Cardiac muscle cell (in vitro differentiated cells and primary cell): Measurements from ENCODE around the gene ZMYND15. TPM values are rescaled to one million over a fixed set of nuclear protein-coding genes. Genes with fewer than 3 reads are reported as not detected.
A peak's percentile ranks its signal among the peaks of the same experiment; 100 is the strongest.

Source experiments
- DNase-seq, 2 donors: peaks; one replicate each; pipeline versions ENCODE4 v3.0.0 to v3.0.0-alpha.2; 2010 to 2017; ENCODE audit warnings: low read depth in 1 of 2, low spot score in 1 of 2
- H3K27ac ChIP-seq: fragments of 200-600 bp; sonication (generic); 2 replicates; pipeline ENCODE4 v1.5.1; 2016
- H3K27me3 ChIP-seq: fragments of 200-600 bp; sonication (generic); 2 replicates; pipeline ENCODE4 v1.6.0; 2016; ENCODE audit warnings: control low read depth
- H3K36me3 ChIP-seq: fragments of 200-600 bp; sonication (generic); 2 replicates; pipeline ENCODE4 v1.5.1; 2016; ENCODE audit warnings: control low read depth
- H3K4me1 ChIP-seq: fragments of 200-600 bp; sonication (generic); 2 replicates; pipeline ENCODE4 v1.8.1; 2017; ENCODE audit warnings: low read depth, mild to moderate bottlenecking, mixed run types
- H3K4me3 ChIP-seq: fragments of 200-600 bp; sonication (generic); 2 replicates; pipeline ENCODE4 v1.5.1; 2016; ENCODE audit warnings: mild to moderate bottlenecking
- H3K9me3 ChIP-seq: fragments of 200-600 bp; sonication (generic); 2 replicates; pipeline ENCODE4 v1.5.1; 2017; ENCODE audit warnings: low read depth, mild to moderate bottlenecking, control low read depth
- CTCF ChIP-seq: IDR thresholded peaks from 2 replicates; pipeline ENCODE4 v1.5.1; 2012; ENCODE audit warnings: low read depth, mild to moderate bottlenecking, low read length
- polyA plus RNA-seq: library from polyadenylated mRNA; unstranded; fragments of >200 nt; fragmentation: Nextera tagmentation; extraction: Ambion mirVana; gene quantifications from 2 replicates; pipeline ENCODE4 v1.2.1, GENCODE V29; 2016
- total RNA-seq: library from RNA; depleted of rRNA; stranded (reverse); fragments of >200 nt; gene quantifications from 2 replicates; pipeline ENCODE4 v1.2.3, GENCODE V29; 2016

ZMYND15 gene
- total and polyA plus RNA-seq, 2 experiments from 2014 or later: not detected

- H3K4me3 ChIP-seq: no peak overlapping the region
- DNase-seq: no peak
- TF ChIP-seq CTCF: no peak
- no peak overlapping the region for H3K27ac ChIP-seq
- peaks cover 3% of the 10 kb centered on the region for H3K27me3 ChIP-seq
- no peaks in the 10 kb centered on the region for H3K9me3 ChIP-seq
- H3K4me1 ChIP-seq: no peaks in the 10 kb centered on the region
- no peaks in the 10 kb centered on the region for H3K36me3 ChIP-seq
Observed at GRCh38 chr17:4708436-4708835, 31.2 kb upstream of the ZMYND15 start.

- Histone ChIP-seq H3K36me3 (no peaks in the 10 kb centered on the region), H3K4me3 (peak within 1 kb of the TSS; percentile 50), H3K4me1 (no peaks in the 10 kb centered on the region), H3K27me3 (peaks cover 3% of the 10 kb centered on the region), H3K9me3 (no peaks in the 10 kb centered on the region), H3K27ac (peak within 1 kb of the TSS; percentile 4)
- TF ChIP-seq CTCF: peak; percentile 62
- peak; percentile 98 to 100 for DNase-seq
Observed at GRCh38 chr17:4709794-4710692, 29.6 kb upstream of the ZMYND15 start, which contains the start of gene ARRB2. TSS of gene ARRB2 (plus strand) at chr17:4710632. CDS start at chr17:4710722, 90 bp downstream.

GRCh38 chr17:4710693-4711634, 28.7 kb upstream of the ZMYND15 start:
- Histone ChIP-seq H3K9me3 (no peaks in the 10 kb centered on the region), H3K4me1 (no peaks in the 10 kb centered on the region), H3K27me3 (peaks cover 3% of the 10 kb centered on the region), H3K4me3 (peak overlapping the region; percentile 50), H3K27ac (no peak overlapping the region), H3K36me3 (no peaks in the 10 kb centered on the region)
- TF ChIP-seq CTCF: no peak
- DNase-seq: no peak

- no peak for DNase-seq
- Histone ChIP-seq H3K27ac (no peak overlapping the region), H3K4me1 (no peaks in the 10 kb centered on the region)
Observed at GRCh38 chr17:4711661-4712181, 27.9 kb upstream of the ZMYND15 start.

More at GRCh38 chr17:4711661-4712181, 27.9 kb upstream of the ZMYND15 start:
- Histone ChIP-seq H3K4me3 (no peak overlapping the region), H3K9me3 (no peaks in the 10 kb centered on the region), H3K36me3 (no peaks in the 10 kb centered on the region), H3K27me3 (peaks cover 3% of the 10 kb centered on the region)
- no peak for TF ChIP-seq CTCF
